Gastrocnemius medialis (tissue), 4 donors: ENCODE measurements around the gene SYVN1. TPM values are rescaled to one million over a fixed set of nuclear protein-coding genes. Genes with fewer than 3 reads are reported as not detected.
"Not testable (repeated sequence)": the region's sequence is repeated elsewhere in the genome, so short reads cannot be mapped to it uniquely, and the experiment has no call there.

Experiments used
- ATAC-seq, 2 donors: fragments of 150-250 bp; one replicate each; pipeline ENCODE4 v1.9.1; 2016
- DNase-seq, 2 donors: peaks; one replicate each; pipeline ENCODE4 v3.0.0-alpha.2; 2019
- H3K27ac ChIP-seq, 4 donors: fragments of 200-600 bp; sonication (generic); 1 replicate in 1 of 4; 2 replicates in 3 of 4; pipeline ENCODE4 v1.5.1; 2016 to 2018; ENCODE audit warnings: mild to moderate bottlenecking in 2 of 4, moderate library complexity in 1 of 4
- H3K27me3 ChIP-seq, 3 donors: fragments of 200-600 bp; sonication (generic) in 2 of 3; 1 replicate in 1 of 3; 2 replicates in 2 of 3; pipeline versions ENCODE4 v1.5.1 to v1.6.0; 2016 to 2019; ENCODE audit warnings: mild to moderate bottlenecking in 1 of 3, moderate library complexity in 1 of 3
- H3K36me3 ChIP-seq, 2 donors: fragments of 200-600 bp; sonication (generic) in 1 of 2; one replicate each; pipeline ENCODE4 v1.5.1; 2017 to 2018
- H3K4me1 ChIP-seq, 2 donors: fragments of 200-600 bp; sonication (generic) in 1 of 2; one replicate each; pipeline ENCODE4 v1.5.1; 2016 to 2017; ENCODE audit warnings: mild to moderate bottlenecking in 2 of 2
- H3K4me3 ChIP-seq, 4 donors: fragments of 200-600 bp; sonication (generic) in 3 of 4; 1 replicate in 1 of 4; 2 replicates in 3 of 4; pipeline ENCODE4 v1.5.1; 2016 to 2019; ENCODE audit warnings: mild to moderate bottlenecking in 2 of 4
- H3K9me3 ChIP-seq, 3 donors: fragments of 200-600 bp; sonication (generic) in 2 of 3; 1 replicate in 1 of 3; 2 replicates in 2 of 3; pipeline ENCODE4 v1.5.1; 2016 to 2019
- CTCF ChIP-seq, 5 experiments: fragments of 450-650 bp in 3 of 5; fragments of 200-600 bp in 2 of 5; sonication (generic) in 2 of 5; IDR thresholded peaks in 4 of 5; conservative IDR thresholded peaks in 1 of 5; 1 replicate in 4 of 5; 2 replicates in 1 of 5; pipeline ENCODE4 v1.5.1; 2016 to 2019; ENCODE audit warnings: antibody characterized with exemption in 5 of 5, mild to moderate bottlenecking in 3 of 5, moderate library complexity in 3 of 5
- POLR2A ChIP-seq, 2 donors: fragments of 450-650 bp; IDR thresholded peaks; one replicate each; pipeline ENCODE4 v1.6.1; 2017; ENCODE audit warnings: antibody characterized with exemption in 2 of 2, mild to moderate bottlenecking in 2 of 2, moderate library complexity in 2 of 2
- in situ Hi-C, 4 donors: fragments of 200-750 bp; cut with MboI; loops; one replicate each; pipeline versions ENCODE4 v1.15.0 to v1.8.0; 2017; ENCODE audit warnings: low sequenced_read_pairs in 4 of 4
- intact Hi-C: fragments of 100-400 bp; cut with DNase I; formaldehyde crosslinking; loops from one replicate; pipeline ENCODE4 v1.15.1; 2023; ENCODE audit warnings: low total_unique reads
- total RNA-seq, 4 donors: library from RNA; depleted of rRNA; stranded (reverse); fragments of >200 nt; gene quantifications; one replicate each; pipeline versions ENCODE4 v1.1.0 to v1.2.3, GENCODE V29; 2016

The SYVN1 gene
- total RNA-seq, 4 donors from 2014 or later = 24.6 to 77.5 (median 37.3) TPM

- H3K27ac ChIP-seq = peak within 1 kb of the TSS; percentile 87 to 98 (median 92)
- H3K4me1 ChIP-seq = peaks cover 21 to 31% of the 10 kb centered on the region in 2 donors
- intact Hi-C loops (loop anchor here (1.0 kb wide), 3 partner anchors 12 to 108 kb away; partner anchors contain the start of genes ARL2, CDCA5, SYVN1 and ZFPL1), in situ Hi-C loops (no loop called here)
- peak within 1 kb of the TSS; percentile 79 to 97 (median 90) for H3K4me3 ChIP-seq
- H3K27me3 ChIP-seq = no peaks in the 10 kb centered on the region
- TF ChIP-seq POLR2A (IDR thresholded peaks at IDR 0.05) = peak; percentile 91 to 95
- TF ChIP-seq CTCF (IDR thresholded peaks at IDR 0.05 in 4 of 5, conservative IDR thresholded peaks at IDR 0.05 in 1 of 5) = peak in 1 of 5 experiments; percentile 20
- ATAC-seq = peak; percentile 81 to 84
- H3K9me3 ChIP-seq = no peaks in the 10 kb centered on the region
- peak; percentile 98 for DNase-seq
- peaks cover 0 to 59% of the 10 kb centered on the region in 2 donors for H3K36me3 ChIP-seq
These were observed 12.2 kb downstream of the SYVN1 start, which contains the start of the genes FAU and MRPL49 for GRCh38 chr11:65121865-65122696. TSS of gene FAU (minus strand) at chr11:65122134. CDS start at chr11:65121813, 321 bp downstream. TSS of gene MRPL49 (plus strand) at chr11:65122321. CDS start at chr11:65122347, 26 bp downstream.

GRCh38 chr11:65121447-65121864, 12.9 kb downstream of the SYVN1 start:
- Histone ChIP-seq H3K4me3 (peak overlapping the region; percentile 79 to 97 (median 90)), H3K27ac (peak overlapping the region; percentile 87 to 98 (median 92)), H3K4me1 (peaks cover 25 to 36% of the 10 kb centered on the region in 2 donors), H3K9me3 (no peaks in the 10 kb centered on the region), H3K27me3 (no peaks in the 10 kb centered on the region), H3K36me3 (peaks cover 0 to 53% of the 10 kb centered on the region in 2 donors)
- no peak for ATAC-seq
- in situ Hi-C loops = no loop called here
- TF ChIP-seq CTCF (IDR thresholded peaks at IDR 0.05 in 4 of 5, conservative IDR thresholded peaks at IDR 0.05 in 1 of 5) = no peak
- no peak for TF ChIP-seq POLR2A (IDR thresholded peaks at IDR 0.05)
- DNase-seq = no peak
- intact Hi-C loops = no loop called here

- DNase-seq (peak in 1 of 2 donors; percentile 7), ATAC-seq (no peak)
- in situ Hi-C loops (no loop called here), intact Hi-C loops (no loop called here)
- H3K36me3 ChIP-seq = peaks cover 0 to 47% of the 10 kb centered on the region in 2 donors
- H3K4me3 ChIP-seq = peak overlapping the region; percentile 79 to 97 (median 90)
- H3K27ac ChIP-seq = peak overlapping the region; percentile 87 to 98 (median 92)
- peaks cover 31 to 42% of the 10 kb centered on the region in 2 donors for H3K4me1 ChIP-seq
- no peak for TF ChIP-seq CTCF (IDR thresholded peaks at IDR 0.05 in 4 of 5, conservative IDR thresholded peaks at IDR 0.05 in 1 of 5)
- TF ChIP-seq POLR2A (IDR thresholded peaks at IDR 0.05) = no peak
- no peaks in the 10 kb centered on the region for H3K9me3 ChIP-seq
- no peaks in the 10 kb centered on the region for H3K27me3 ChIP-seq
These were observed 13.5 kb downstream of the SYVN1 start for GRCh38 chr11:65120831-65121230.

GRCh38 chr11:65119670-65119995, 14.7 kb downstream of the SYVN1 start:
- no peak for ATAC-seq
- intact Hi-C loops = loop anchor here (10.0 kb wide), 1 partner anchor 265 kb away; no protein-coding TSS in a partner anchor

GRCh38 chr11:65118891-65119669, 15.2 kb downstream of the SYVN1 start:
- intact Hi-C loops = loop anchor here (10.0 kb wide), 1 partner anchor 264 kb away; no protein-coding TSS in a partner anchor

More at GRCh38 chr11:65119670-65119995, 14.7 kb downstream of the SYVN1 start:
- no peak for TF ChIP-seq CTCF (IDR thresholded peaks at IDR 0.05 in 4 of 5, conservative IDR thresholded peaks at IDR 0.05 in 1 of 5)
- no peak for TF ChIP-seq POLR2A (IDR thresholded peaks at IDR 0.05)
- peak in 1 of 2 donors; percentile 1 for DNase-seq
- Histone ChIP-seq H3K4me1 (peaks cover 31 to 46% of the 10 kb centered on the region in 2 donors), H3K36me3 (peaks cover 0 to 35% of the 10 kb centered on the region in 2 donors), H3K27me3 (no peaks in the 10 kb centered on the region), H3K9me3 (no peaks in the 10 kb centered on the region), H3K4me3 (no peak overlapping the region), H3K27ac (peak overlapping the region in 3 of 4 donors; percentile 16 to 88 (median 87))
- in situ Hi-C loops = no loop called here

More at GRCh38 chr11:65118891-65119669, 15.2 kb downstream of the SYVN1 start:
- H3K27me3 ChIP-seq, H3K4me3 ChIP-seq, ATAC-seq, H3K9me3 ChIP-seq, in situ Hi-C loops: not testable (repeated sequence)
- H3K27ac ChIP-seq = peak overlapping the region; percentile 62 to 87 (median 76)
- peaks cover 0 to 29% of the 10 kb centered on the region in 2 donors for H3K36me3 ChIP-seq
- peaks cover 31 to 46% of the 10 kb centered on the region in 2 donors for H3K4me1 ChIP-seq
- DNase-seq = peak in 1 of 2 donors; percentile 2
